GM08714 (cell line): ENCODE measurements around the gene CNNM4.

Experiments
- H3K4me3 ChIP-seq: fragments of 200-500 bp; sonication (Bioruptor generic); 2 replicates; pipeline ENCODE4 v1.5.1; 2014; ENCODE audit warnings: mild to moderate bottlenecking, low read length, inconsistent platforms
- ZNF274 ChIP-seq: IDR thresholded peaks from 2 replicates; pipeline ENCODE4 v1.6.1; 2012; ENCODE audit warnings: mild to moderate bottlenecking, low read depth, low read length

The CNNM4 gene

DNA sequence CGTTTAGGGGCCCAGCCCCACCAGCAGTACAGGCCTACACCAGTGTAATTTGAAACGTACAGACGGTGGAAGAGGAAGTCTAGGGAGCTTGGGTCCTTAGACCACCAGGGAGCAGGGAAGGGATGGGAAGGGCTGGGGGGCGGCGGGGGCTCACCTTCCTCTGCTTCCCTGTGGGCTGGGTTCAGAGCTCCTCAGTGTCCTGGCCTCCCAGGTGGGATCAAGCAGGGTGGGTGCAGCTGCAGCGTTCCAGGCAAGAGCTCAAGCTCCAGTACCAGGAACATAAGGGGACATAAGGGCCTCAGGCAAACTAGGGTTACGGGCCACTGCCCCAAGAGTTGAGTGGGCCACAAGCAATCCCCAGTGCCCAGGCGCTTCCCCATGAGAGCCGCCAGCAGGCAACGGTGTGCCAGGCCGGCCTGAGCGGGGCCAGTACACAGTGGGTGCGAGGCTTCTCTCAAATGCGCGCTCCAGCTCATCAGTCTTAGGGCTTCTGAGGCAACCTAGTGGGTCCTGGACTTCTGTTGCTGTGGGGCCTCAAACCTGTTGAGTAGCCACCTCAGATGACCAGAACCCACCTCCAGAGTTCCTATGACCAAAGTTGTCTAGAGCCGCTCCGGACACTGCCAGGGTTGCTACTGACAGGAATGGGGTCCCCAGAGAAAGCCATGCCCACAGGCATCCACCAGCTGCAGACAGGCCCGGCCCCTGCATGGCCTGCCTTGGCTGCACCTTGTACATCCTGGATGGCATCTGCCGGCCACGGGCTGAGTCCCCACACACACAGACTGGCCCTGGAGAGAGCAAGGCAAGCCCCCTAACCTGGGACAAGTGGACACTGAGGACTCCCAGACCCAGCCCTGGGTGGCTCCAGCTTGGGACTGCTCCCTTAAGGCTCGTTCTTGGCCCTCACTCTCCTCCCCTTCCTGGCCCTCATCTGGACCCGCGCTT lies 77.9 kb downstream of the CNNM4 start:
- TF ChIP-seq ZNF274 = no peak

GRCh38 chr2:96839293-96839874 lies 78.7 kb downstream of the CNNM4 start:
- no peak for TF ChIP-seq ZNF274
- H3K4me3 ChIP-seq = no peak overlapping the region

More for the DNA sequence above, 77.9 kb downstream of the CNNM4 start:
- no peak overlapping the region for H3K4me3 ChIP-seq

DNA sequence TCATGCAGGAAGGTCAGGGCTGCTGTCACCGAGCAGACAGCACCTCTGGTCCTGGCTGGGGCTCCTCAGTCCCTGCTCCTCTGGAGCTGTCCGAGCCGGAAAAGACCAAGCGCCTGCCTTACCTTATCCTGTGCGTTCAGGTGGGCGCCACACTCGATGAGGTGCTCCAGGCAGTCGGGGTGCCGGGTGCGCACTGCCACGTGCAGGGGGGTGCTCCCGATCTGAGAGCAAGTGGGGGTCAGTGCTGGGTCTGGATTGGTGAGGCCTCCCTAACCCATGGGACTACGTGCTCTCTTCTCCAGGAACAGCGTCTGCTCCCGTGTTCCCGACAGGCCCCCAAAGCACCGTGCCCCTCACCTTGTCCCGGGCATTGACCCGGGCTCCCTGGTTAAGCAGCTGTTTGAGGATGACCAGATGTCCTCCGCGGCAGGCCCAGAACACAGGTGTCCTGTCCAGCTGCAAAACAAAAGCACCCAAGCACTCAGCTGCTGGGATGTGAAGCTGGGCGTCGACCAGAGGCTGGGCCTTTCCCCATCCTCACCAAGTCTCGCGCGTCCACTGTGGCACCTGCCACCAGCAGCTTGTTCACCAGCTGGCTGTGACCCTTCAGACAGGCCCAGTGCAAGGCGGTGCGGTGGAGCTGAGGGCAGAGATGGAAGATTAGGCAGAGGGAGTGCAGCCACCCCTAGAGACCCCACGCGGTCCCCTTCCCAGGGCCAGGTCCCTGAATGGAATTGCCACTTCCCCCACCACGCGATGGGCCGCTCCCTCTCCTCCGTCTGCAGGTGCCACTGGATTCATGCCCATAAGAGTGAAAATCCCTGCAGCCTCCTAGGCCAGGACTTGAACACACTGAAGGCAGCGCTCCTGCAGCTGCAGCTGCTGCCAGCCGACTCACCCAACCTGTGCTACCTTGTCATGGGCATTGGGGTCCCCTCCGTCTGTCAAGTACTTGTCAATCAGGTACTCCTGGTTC lies 79.5 kb downstream of the CNNM4 start:
- TF ChIP-seq ZNF274 = no peak
- no peak overlapping the region for H3K4me3 ChIP-seq

GRCh38 chr2:96841701-96842495 lies 81.2 kb downstream of the CNNM4 start:
- no peak overlapping the region for H3K4me3 ChIP-seq
- TF ChIP-seq ZNF274 = no peak

GRCh38 chr2:96842600-96842999 lies 81.9 kb downstream of the CNNM4 start:
- no peak for TF ChIP-seq ZNF274
- H3K4me3 ChIP-seq = no peak overlapping the region

DNA sequence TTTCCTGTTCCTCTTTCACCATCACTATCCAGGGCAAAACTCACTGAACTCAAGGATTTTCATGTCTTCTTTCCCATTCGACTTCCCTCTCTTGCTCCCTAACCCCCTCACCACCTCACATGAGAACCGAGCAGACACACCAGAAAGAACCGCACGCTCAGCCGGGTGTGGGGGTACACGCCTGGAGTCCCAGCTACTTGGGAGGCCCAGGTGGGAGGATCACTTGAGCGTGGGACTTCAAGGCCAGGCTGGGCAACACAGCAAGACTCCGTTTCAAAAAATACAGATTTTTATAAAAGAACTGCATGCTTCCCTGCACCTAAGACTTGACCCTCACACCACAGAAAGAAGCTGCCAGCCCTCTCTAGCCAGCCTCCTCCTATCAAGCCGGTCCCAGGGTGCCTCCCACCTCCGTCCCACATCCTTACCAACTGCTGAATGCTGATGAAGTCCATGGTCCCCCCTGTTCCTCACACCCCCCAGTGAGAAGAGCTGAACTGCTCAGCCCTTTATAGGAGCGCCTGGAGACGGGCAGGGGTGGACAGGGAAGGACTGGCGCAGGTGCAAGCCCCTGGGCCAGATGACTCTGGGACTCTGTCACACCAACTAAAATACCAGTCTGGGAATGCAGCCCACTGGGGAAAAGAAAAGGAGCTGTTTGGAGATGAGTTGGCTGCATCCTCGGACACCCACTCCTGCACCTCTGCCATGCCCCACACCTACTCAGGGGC lies 83.0 kb downstream of the CNNM4 start, which contains the start of gene ANKRD23:
Gene ANKRD23, minus strand, starts transcription at position 484 of the 731 bp plus-strand sequence. Its CDS starts 29 bp downstream, at position 455.
- H3K4me3 ChIP-seq = no peak within 1 kb of the TSS
- no peak for TF ChIP-seq ZNF274

DNA sequence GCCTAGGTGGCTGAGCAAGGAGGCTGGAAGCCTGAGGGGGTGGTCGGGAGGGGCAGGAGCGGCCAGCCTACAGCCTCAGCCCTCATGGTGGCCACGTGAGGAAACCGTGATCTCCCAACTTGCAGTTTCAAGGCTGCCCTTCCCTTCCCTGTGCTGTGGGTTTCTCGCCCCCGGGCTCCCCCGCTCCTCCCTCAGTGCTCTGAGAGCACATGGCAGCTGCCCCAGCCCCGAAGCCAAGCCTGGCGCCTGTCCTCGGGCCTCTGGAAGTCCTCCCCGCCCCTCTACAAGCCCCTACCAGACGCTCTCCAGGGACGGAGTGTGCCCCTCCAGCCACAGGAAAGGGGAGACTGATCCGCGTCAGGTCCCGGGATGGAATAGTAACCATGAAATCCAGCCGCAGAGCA lies 83.7 kb downstream of the CNNM4 start:
- H3K4me3 ChIP-seq = no peak overlapping the region
- no peak for TF ChIP-seq ZNF274

DNA sequence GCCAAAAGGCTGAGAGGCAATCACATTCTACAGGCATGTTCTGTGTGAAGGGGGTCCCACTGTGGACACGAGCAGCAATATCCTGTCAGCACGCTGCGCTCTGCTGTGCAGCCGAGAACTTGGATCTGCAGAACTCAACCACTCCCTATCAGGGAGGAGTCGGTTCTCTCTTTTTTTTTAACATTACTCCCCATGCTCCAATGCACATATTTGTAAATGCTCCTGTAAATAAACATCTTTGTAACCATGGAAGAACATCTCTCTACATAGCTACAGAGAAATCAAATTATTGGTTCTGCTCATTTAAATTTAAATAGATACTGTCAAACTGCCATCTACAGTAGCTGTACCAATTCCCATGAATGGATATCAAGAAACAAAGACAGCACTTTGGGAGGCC lies 86.1 kb downstream of the CNNM4 start:
- TF ChIP-seq ZNF274 = no peak
- no peak overlapping the region for H3K4me3 ChIP-seq

DNA sequence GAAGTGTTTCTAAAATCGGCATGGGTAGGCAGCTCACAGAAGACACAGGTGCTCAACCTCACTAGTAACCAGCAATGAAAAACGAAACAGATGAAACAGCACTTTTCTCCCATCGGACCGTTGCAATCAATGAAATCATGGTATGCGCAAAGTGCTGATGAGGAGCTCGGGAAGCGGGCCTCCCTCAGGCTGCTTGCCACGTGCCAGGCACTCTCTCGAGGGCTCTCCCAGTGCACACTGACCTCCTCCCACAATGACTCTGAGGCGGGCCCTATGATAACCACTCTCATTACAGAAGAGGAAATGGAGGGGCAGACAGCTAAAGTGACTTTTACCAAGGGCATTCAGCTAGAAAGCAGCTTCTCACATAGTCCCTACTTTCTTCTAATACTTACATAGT lies 86.9 kb downstream of the CNNM4 start:
- H3K4me3 ChIP-seq = no peak overlapping the region
- no peak for TF ChIP-seq ZNF274

DNA sequence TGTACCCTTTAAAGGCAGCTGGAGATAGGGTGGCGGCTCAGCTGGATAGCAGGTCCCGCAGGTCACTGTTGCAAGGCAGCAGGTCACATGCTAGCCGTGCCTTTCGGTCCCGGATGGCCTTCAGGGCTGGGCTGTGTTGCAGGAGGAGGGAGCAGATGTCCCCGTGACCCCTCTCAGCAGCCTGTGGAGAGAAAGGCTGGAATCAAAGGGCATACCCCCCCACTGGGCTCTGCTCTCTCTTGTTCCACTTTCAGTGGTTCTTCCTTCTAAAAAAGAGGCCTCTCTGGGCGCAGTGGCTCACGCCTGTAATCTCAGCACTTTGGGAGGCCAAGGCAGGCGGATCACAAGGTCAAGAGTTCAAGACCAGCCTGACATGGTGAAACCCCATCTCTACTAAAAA lies 87.6 kb downstream of the CNNM4 start:
- TF ChIP-seq ZNF274 = no peak
- no peak overlapping the region for H3K4me3 ChIP-seq

- no peak for TF ChIP-seq ZNF274
- no peak overlapping the region for H3K4me3 ChIP-seq
Measured at GRCh38 chr2:96852667-96853066, 92.0 kb downstream of the CNNM4 start.

- H3K4me3 ChIP-seq = no peak overlapping the region
- no peak for TF ChIP-seq ZNF274
Measured at GRCh38 chr2:96853321-96853720, 92.6 kb downstream of the CNNM4 start.
